Tibial nerve (tissue), 4 donors: ENCODE results near the gene DNMT1. TPM values are rescaled to one million over a fixed set of nuclear protein-coding genes. Genes with fewer than 3 reads are reported as not detected.

ENCODE experiments used
- DNase-seq, 2 donors: peaks; one replicate each; pipeline ENCODE4 v3.0.0-alpha.2; 2019; ENCODE audit warnings: low spot score in 2 of 2
- H3K27ac ChIP-seq, 4 donors: fragments of 200-600 bp; sonication (generic) in 3 of 4; one replicate each; pipeline ENCODE4 v1.5.1; 2017 to 2019; ENCODE audit warnings: mild to moderate bottlenecking in 1 of 4
- H3K27me3 ChIP-seq, 2 donors: fragments of 200-600 bp; sonication (generic) in 1 of 2; one replicate each; pipeline versions ENCODE4 v1.5.1 to v1.6.0; 2017 to 2019
- H3K36me3 ChIP-seq, 3 donors: fragments of 200-600 bp; sonication (generic); one replicate each; pipeline ENCODE4 v1.5.1; 2018 to 2019
- H3K4me1 ChIP-seq, 4 donors: fragments of 200-600 bp; sonication (generic) in 3 of 4; one replicate each; pipeline ENCODE4 v1.5.1; 2017 to 2019
- H3K4me3 ChIP-seq, 4 donors: fragments of 200-600 bp; sonication (generic) in 3 of 4; one replicate each; pipeline ENCODE4 v1.5.1; 2017 to 2019; ENCODE audit warnings: mild to moderate bottlenecking in 1 of 4, moderate library complexity in 1 of 4
- H3K9me3 ChIP-seq, 4 donors: fragments of 200-600 bp; sonication (generic) in 3 of 4; one replicate each; pipeline ENCODE4 v1.5.1; 2017 to 2019
- CTCF ChIP-seq, 5 experiments: fragments of 200-600 bp in 3 of 5; fragments of 450-650 bp in 2 of 5; sonication (generic) in 3 of 5; IDR thresholded peaks; one replicate each; pipeline ENCODE4 v1.5.1; 2016 to 2019; ENCODE audit warnings: antibody characterized with exemption in 5 of 5, mild to moderate bottlenecking in 3 of 5, moderate library complexity in 2 of 5
- EP300 ChIP-seq, 2 donors: sonication (generic); formaldehyde crosslinking; IDR thresholded peaks; one replicate each; pipeline ENCODE4 v1.6.1; 2017; ENCODE audit warnings: antibody characterized with exemption in 2 of 2, mild to moderate bottlenecking in 1 of 2
- POLR2A ChIP-seq, 2 donors: fragments of 450-650 bp; IDR thresholded peaks; one replicate each; pipeline ENCODE4 v1.6.1; 2017; ENCODE audit warnings: antibody characterized with exemption in 2 of 2, mild to moderate bottlenecking in 2 of 2, moderate library complexity in 2 of 2
- WGBS, 2 donors: methylation state at CpG; one replicate each; pipeline ENCODE4 v1.1.5; 2018; 5-methylcytosine and 5-hydroxymethylcytosine counted together
- total RNA-seq, 4 donors: library from RNA; depleted of rRNA; stranded (reverse); fragments of >200 nt; gene quantifications; one replicate each; pipeline ENCODE4 v1.1.0, GENCODE V29; 2016

The DNMT1 gene
- total RNA-seq, 4 donors from 2014 or later, result 48.2 to 72.9 (median 55.2) TPM

GRCh38 chr19:10222201-10222890 lies 27.6 kb upstream of the DNMT1 start:
- peak overlapping the region in 1 of 4 donors; percentile 17 for H3K27ac ChIP-seq
- H3K36me3 ChIP-seq, result peaks cover 0 to 45% (median 0%) of the 10 kb centered on the region in 3 donors
- no peak overlapping the region for H3K4me3 ChIP-seq
- H3K27me3 ChIP-seq, result no peaks in the 10 kb centered on the region
- H3K9me3 ChIP-seq, result no peaks in the 10 kb centered on the region
- WGBS, 2 donors, result 81% methylated on average over 14 of the region's 14 CpGs
- TF ChIP-seq CTCF (IDR thresholded peaks at IDR 0.05), result no peak
- no peak for TF ChIP-seq POLR2A (IDR thresholded peaks at IDR 0.05)
- no peak for TF ChIP-seq EP300 (IDR thresholded peaks at IDR 0.05)
- no peak for DNase-seq
- peaks cover 0 to 40% (median 10%) of the 10 kb centered on the region in 4 donors for H3K4me1 ChIP-seq

GRCh38 chr19:10220695-10221094 lies 25.9 kb upstream of the DNMT1 start:
- H3K27me3 ChIP-seq, result no peaks in the 10 kb centered on the region
- H3K4me3 ChIP-seq, result no peak overlapping the region
- 88 to 91% methylated on average over 7 of the region's 7 CpGs for WGBS, 2 donors
- no peak for DNase-seq
- peaks cover 0 to 55% (median 0%) of the 10 kb centered on the region in 3 donors for H3K36me3 ChIP-seq
- H3K9me3 ChIP-seq, result no peaks in the 10 kb centered on the region
- no peak for TF ChIP-seq CTCF (IDR thresholded peaks at IDR 0.05)
- peak overlapping the region in 3 of 4 donors; percentile 9 to 60 (median 22) for H3K27ac ChIP-seq
- peaks cover 0 to 24% (median 2%) of the 10 kb centered on the region in 4 donors for H3K4me1 ChIP-seq

- Histone ChIP-seq H3K27ac (peak overlapping the region in 1 of 4 donors; percentile 60), H3K27me3 (no peaks in the 10 kb centered on the region), H3K9me3 (no peaks in the 10 kb centered on the region), H3K4me1 (peaks cover 0 to 16% (median 0%) of the 10 kb centered on the region in 4 donors), H3K36me3 (peaks cover 0 to 59% (median 0%) of the 10 kb centered on the region in 3 donors), H3K4me3 (no peak overlapping the region)
- TF ChIP-seq CTCF (IDR thresholded peaks at IDR 0.05) (peak in 1 of 5 experiments; percentile 19), POLR2A (IDR thresholded peaks at IDR 0.05) (no peak), EP300 (IDR thresholded peaks at IDR 0.05) (no peak)
- WGBS, 2 donors, result 19 to 39% methylated on average over 3 of the region's 3 CpGs
- DNase-seq, result no peak
Observed at GRCh38 chr19:10219678-10220077, 24.9 kb upstream of the DNMT1 start.

GRCh38 chr19:10217085-10217484 lies 22.3 kb upstream of the DNMT1 start:
- no peak for DNase-seq
- TF ChIP-seq CTCF (IDR thresholded peaks at IDR 0.05) (no peak), POLR2A (IDR thresholded peaks at IDR 0.05) (no peak), EP300 (IDR thresholded peaks at IDR 0.05) (no peak)
- Histone ChIP-seq H3K9me3 (no peaks in the 10 kb centered on the region), H3K27me3 (no peaks in the 10 kb centered on the region), H3K4me1 (peaks cover 0 to 10% (median 0%) of the 10 kb centered on the region in 4 donors), H3K4me3 (no peak overlapping the region), H3K27ac (no peak overlapping the region), H3K36me3 (peaks cover 0 to 35% (median 0%) of the 10 kb centered on the region in 3 donors)
- WGBS, 2 donors, result 90 to 92% methylated on average over 9 of the region's 9 CpGs

- peaks cover 0 to 2% (median 0%) of the 10 kb centered on the region in 4 donors for H3K4me1 ChIP-seq
Observed at GRCh38 chr19:10214784-10215183, 20.0 kb upstream of the DNMT1 start.

More at GRCh38 chr19:10214784-10215183, 20.0 kb upstream of the DNMT1 start:
- no peak overlapping the region for H3K4me3 ChIP-seq
- H3K36me3 ChIP-seq, result peaks cover 0 to 26% (median 0%) of the 10 kb centered on the region in 3 donors
- H3K9me3 ChIP-seq, result no peaks in the 10 kb centered on the region
- no peak for DNase-seq
- 83 to 95% methylated on average over 5 of the region's 5 CpGs for WGBS, 2 donors
- TF ChIP-seq POLR2A (IDR thresholded peaks at IDR 0.05), result no peak
- no peak for TF ChIP-seq CTCF (IDR thresholded peaks at IDR 0.05)
- TF ChIP-seq EP300 (IDR thresholded peaks at IDR 0.05), result no peak
- no peaks in the 10 kb centered on the region for H3K27me3 ChIP-seq
- no peak overlapping the region for H3K27ac ChIP-seq
